22Rv1 (cell line): ENCODE data around the gene FASTK.

ENCODE experiments used
- CTCF ChIP-seq: fragments of 450-650 bp; IDR thresholded peaks from 2 replicates; pipeline ENCODE4 v1.5.1; 2017; ENCODE audit warnings: mild to moderate bottlenecking
- ZFX ChIP-seq: fragments of 450-650 bp; IDR thresholded peaks from 2 replicates; pipeline ENCODE4 v1.6.1; 2017; ENCODE audit warnings: antibody characterized with exemption, borderline replicate concordance

- no peak for TF ChIP-seq CTCF
- TF ChIP-seq ZFX = no peak
Observed at GRCh38 chr7:151069841-151070573, 10.6 kb downstream of the FASTK start.
